H1 (cell line): ENCODE measurements around the gene FNIP2. TPM values are rescaled to one million over a fixed set of nuclear protein-coding genes. Genes with fewer than 3 reads are reported as not detected.

Experiments used
- ATF3 ChIP-seq: IDR thresholded peaks from 2 replicates; pipeline ENCODE4 v1.6.1; 2011; ENCODE audit warnings: low read depth, mild to moderate bottlenecking, low read length; ENCODE audit not compliant: insufficient read depth
- CBX5 ChIP-seq: fragments of 300-800, 300-1000 bp; sonication (generic); IDR thresholded peaks from 2 replicates; pipeline ENCODE4 v1.7.1; 2016; ENCODE audit warnings: antibody characterized with exemption, low read length, low read depth
- CBX8 ChIP-seq: fragments of 300-800, 300-1000 bp; sonication (generic); IDR thresholded peaks from 2 replicates; pipeline ENCODE4 v1.7.1; 2016; ENCODE audit warnings: low read depth, low read length, borderline replicate concordance
- CHD7 ChIP-seq: fragments of 300-600 bp; sonication (generic); IDR thresholded peaks from 2 replicates; pipeline ENCODE4 v1.7.1; 2012; ENCODE audit warnings: low read length, moderate library complexity, mild to moderate bottlenecking, inconsistent platforms; ENCODE audit not compliant: insufficient replicate concordance
- E2F6 ChIP-seq: IDR thresholded peaks from 2 replicates; pipeline ENCODE4 v1.6.1; 2012; ENCODE audit warnings: inconsistent platforms
- GTF2F1 ChIP-seq: IDR thresholded peaks from 2 replicates; pipeline ENCODE4 v1.6.1; 2012; ENCODE audit warnings: low read depth, low read length, improper control_type of control experiment, borderline replicate concordance
- RXRA ChIP-seq: IDR thresholded peaks from 2 replicates; pipeline ENCODE4 v1.6.1; 2011; ENCODE audit warnings: low read depth, mild to moderate bottlenecking, low read length, moderate library complexity; ENCODE audit not compliant: insufficient read depth
- polyA plus RNA-seq, 7 experiments: library from polyadenylated mRNA; depleted of rRNA in 3 of 7; stranded (reverse) in 5 of 7; unstranded in 2 of 7; fragments of >200 nt in 5 of 7; fragments of 200-250 nt in 2 of 7; gene quantifications; 1 replicate in 5 of 7; 2 replicates in 1 of 7; 4 replicates in 1 of 7; pipeline versions ENCODE4 v1.2.1 to v1.2.3, GENCODE V29; 2011 to 2013; ENCODE audit warnings: missing spikeins in 2 of 7, mixed read lengths in 2 of 7
- total RNA-seq: library from RNA; stranded (reverse); fragmentation: NEBNext Ultra II Directional; extraction: Animal tissue kit (Norgen Biotek cat#: 25700); gene quantifications from 2 replicates; pipeline ENCODE4 v1.2.1, GENCODE V29; 2021

Gene FNIP2
- total and polyA plus RNA-seq, 2 of the 8 experiments (the other 6 are each of a cell fraction or from before 2014, with no cell fraction given): 4.0 to 13.0 TPM

- no peak for TF ChIP-seq CHD7
- no peak for TF ChIP-seq E2F6
- no peak for TF ChIP-seq ATF3
- no peak for TF ChIP-seq CBX5
- no peak for TF ChIP-seq CBX8
- TF ChIP-seq GTF2F1: no peak
- TF ChIP-seq RXRA: no peak
These were observed 126.0 kb downstream of the FNIP2 start (continued) for GRCh38 chr4:158894826-158895225.
